GM21447 (cell line): Measurements from ENCODE around the gene SCAND1.
"Not testable (repeated sequence)": the region's sequence is repeated elsewhere in the genome, so short reads cannot be mapped to it uniquely, and the experiment has no call there.

Experiments used
- ATAC-seq: cut with Tn5 transposase; IDR thresholded peaks from one replicate; pipeline ENCODE4 v1.9.1; 2021; ENCODE audit not compliant: unreplicated experiment

Gene SCAND1

GRCh38 chr20:35954200-35954906, at the start of gene SCAND1:
TSS of gene SCAND1 (minus strand) at chr20:35954502. CDS start at chr20:35954284, 218 bp downstream.
- peak; percentile 88 for ATAC-seq

DNA sequence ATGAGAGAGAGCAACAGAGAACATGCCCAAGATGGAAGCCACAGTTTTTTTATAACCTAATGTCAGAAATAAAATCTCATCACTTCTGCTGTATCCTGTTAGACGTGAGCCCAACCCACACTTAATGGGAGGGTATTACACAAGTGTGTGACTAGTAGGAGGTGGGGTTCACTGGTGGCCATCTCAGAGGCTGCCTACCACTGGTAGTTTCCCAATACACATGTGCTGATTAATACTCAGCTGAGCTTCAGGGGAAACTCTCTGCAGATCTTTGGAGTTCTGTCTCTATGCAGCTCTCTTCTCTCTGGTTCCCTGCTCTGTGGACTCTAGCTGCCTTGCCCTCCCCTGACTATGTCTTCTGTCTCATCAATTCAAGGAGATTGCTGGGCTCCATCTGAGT, 49.7 kb upstream of the SCAND1 start:
- no peak for ATAC-seq

GRCh38 chr20:36002855-36003254, 48.6 kb upstream of the SCAND1 start:
- ATAC-seq, result no peak

- not testable (repeated sequence) for ATAC-seq
Observed at GRCh38 chr20:36001331-36001730, 47.0 kb upstream of the SCAND1 start.

- ATAC-seq, result not testable (repeated sequence)
Observed at GRCh38 chr20:35996492-35996891, 42.2 kb upstream of the SCAND1 start.

- ATAC-seq, result no peak
Observed at GRCh38 chr20:35994994-35995453, 40.7 kb upstream of the SCAND1 start.

GRCh38 chr20:35992713-35993335, 38.5 kb upstream of the SCAND1 start:
- no peak for ATAC-seq

GRCh38 chr20:35991142-35991771, 37.0 kb upstream of the SCAND1 start:
- ATAC-seq, result no peak

GRCh38 chr20:35988910-35989463, 34.7 kb upstream of the SCAND1 start:
- no peak for ATAC-seq

DNA sequence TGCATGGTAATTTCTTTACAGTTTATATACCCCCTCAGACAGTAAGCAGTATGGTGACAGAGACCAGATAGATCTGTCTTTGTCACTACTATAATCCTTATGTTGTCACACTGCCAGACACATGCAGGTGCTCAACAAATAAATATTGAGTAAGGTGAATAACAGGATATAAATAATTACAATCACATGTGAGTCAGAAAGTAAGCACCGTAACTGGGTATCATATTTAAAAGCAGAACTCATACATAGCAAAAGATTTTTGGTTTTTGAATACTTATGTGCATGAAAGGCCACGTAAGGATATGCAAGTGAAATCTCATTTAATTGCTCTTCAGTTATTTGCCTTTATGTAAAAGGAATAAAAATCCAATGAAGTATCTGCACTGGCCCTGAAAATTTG, 31.5 kb upstream of the SCAND1 start:
- no peak for ATAC-seq

- ATAC-seq, result no peak
Observed at GRCh38 chr20:35984382-35984781, 30.1 kb upstream of the SCAND1 start.

- no peak for ATAC-seq
Observed at GRCh38 chr20:35981969-35982368, 27.7 kb upstream of the SCAND1 start.

DNA sequence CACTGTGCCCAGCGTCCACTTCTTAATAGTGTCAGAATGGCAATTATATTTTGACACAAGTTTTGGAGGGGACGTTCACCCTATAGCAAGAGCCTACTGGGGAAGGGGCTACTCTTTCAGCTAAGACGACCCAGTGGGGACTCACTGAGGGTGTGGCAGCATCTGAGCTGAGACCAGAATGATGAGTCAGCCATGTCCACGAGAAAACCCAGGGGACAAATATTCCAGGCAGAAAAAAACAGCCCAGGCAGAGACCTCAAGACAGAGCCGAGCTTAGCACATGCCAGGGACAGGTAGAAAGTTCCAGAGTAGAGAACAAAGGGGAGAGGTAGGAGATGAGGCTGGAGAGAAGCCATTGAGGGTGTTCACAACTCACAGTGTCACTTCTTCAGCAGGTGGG, 25.2 kb upstream of the SCAND1 start:
- no peak for ATAC-seq

GRCh38 chr20:35978041-35978513, 23.8 kb upstream of the SCAND1 start:
- no peak for ATAC-seq

- no peak for ATAC-seq
Observed at GRCh38 chr20:35975576-35976373, 21.5 kb upstream of the SCAND1 start.

DNA sequence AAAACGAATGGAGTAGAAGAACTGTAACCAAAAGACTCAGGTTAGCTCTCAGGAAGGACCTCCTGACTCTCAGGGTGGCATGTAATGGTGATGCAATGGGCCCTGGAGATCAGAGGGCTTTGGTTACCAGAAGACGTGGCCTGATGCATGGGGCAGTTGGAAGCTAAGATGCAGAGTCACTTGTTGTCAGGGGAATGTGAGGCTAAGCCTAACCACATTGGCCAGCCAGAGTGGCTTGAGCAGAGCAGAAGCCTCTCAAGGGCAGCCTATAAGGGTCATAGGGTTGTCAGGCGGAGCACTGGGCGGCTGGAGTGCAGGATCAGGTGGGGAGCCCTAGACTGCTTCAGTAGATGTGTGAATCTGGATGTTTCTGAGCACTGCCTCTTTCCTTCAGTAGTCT, 20.0 kb upstream of the SCAND1 start:
- no peak for ATAC-seq

- ATAC-seq, result no peak
Observed at GRCh38 chr20:35972462-35972861, 18.2 kb upstream of the SCAND1 start.

- no peak for ATAC-seq
Observed at GRCh38 chr20:35971981-35972380, 17.7 kb upstream of the SCAND1 start.

DNA sequence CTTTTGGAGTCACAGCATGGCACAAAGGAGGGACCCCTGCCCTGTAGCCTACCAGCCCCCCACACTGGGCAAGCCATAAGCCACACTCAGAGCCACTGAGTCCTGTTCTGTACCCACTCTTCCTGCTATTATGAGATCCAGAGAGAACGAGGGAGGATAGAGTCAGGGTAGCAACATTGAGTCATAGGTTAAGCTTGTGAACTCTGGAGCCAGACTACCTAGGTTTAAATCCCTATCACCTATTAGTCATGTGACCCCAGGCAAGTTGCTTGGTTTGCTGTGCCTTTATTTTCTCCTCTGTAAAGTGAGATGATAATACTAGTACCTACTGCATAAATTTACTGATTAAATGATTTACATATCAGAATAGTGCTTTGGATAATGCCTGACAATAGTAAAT, 14.6 kb upstream of the SCAND1 start:
- no peak for ATAC-seq

- ATAC-seq, result no peak
Observed at GRCh38 chr20:35967979-35968640, 13.8 kb upstream of the SCAND1 start, which contains the start of gene CNBD2. TSS of gene CNBD2 (plus strand) at chr20:35968590. CDS start at chr20:35968763, 173 bp downstream.
